ENCODE data around the gene PEMT.

Gene PEMT

DNA sequence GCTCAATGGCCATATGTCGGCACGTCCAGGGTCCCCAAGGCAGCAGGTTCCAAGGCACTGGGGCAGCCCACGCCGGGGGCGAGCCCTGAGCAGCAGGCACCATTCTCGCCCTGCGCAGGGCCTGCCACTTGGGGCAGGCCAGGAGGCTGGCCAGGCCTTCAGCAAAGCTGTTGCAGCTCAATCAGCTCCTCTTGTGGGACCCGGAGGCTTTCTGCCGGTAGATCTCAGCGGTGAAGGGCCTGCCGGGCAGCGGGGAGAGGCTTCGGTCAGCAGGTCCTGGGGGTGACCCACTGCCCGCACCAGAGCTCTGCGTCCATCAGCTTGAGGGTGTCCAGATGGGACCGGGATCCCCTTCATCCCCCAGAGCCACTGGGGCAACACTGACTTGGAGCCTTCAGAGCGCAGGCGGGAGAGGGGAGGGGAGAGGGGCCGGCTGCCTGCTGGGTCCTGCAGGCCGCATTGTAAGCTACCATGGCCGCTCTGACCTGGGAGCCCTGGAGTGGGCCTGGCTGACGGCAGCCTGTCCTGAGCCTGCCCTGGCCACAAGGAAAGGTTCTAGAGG lies 85.8 kb downstream of the PEMT start:
- H3K4me3 ChIP-seq (ENCODE audit: control insufficient read depth, low read depth, low read length): no peak overlapping the region
- DNase-seq (ENCODE audit: low read depth): no peak
- TF ChIP-seq, protein P1, sequence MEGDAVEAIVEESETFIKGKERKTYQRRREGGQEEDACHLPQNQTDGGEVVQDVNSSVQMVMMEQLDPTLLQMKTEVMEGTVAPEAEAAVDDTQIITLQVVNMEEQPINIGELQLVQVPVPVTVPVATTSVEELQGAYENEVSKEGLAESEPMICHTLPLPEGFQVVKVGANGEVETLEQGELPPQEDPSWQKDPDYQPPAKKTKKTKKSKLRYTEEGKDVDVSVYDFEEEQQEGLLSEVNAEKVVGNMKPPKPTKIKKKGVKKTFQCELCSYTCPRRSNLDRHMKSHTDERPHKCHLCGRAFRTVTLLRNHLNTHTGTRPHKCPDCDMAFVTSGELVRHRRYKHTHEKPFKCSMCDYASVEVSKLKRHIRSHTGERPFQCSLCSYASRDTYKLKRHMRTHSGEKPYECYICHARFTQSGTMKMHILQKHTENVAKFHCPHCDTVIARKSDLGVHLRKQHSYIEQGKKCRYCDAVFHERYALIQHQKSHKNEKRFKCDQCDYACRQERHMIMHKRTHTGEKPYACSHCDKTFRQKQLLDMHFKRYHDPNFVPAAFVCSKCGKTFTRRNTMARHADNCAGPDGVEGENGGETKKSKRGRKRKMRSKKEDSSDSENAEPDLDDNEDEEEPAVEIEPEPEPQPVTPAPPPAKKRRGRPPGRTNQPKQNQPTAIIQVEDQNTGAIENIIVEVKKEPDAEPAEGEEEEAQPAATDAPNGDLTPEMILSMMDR (conservative IDR thresholded peaks at IDR 0.05; ENCODE audit: control insufficient read depth, insufficient read depth, low read depth, low read length): no peak

DNA sequence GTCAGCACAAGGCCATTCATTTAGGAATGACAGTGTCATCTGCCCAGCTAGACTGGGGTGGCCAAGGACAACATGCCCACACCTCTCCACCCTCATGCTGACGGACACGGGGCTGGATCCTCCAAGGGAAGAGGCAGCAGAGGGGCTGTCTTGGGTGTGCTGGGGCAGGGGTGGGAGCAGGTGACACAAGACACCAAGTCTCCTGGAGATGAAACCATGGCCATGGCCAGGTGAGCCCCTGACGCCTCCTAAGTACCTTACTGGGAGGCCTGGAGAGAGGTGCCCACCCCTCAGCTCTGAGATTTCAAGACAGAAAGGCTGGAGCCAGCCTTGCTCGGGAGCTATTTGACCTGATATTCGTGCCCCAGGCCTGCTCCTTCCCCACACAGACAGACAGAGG lies 86.4 kb downstream of the PEMT start:
- TF ChIP-seq, protein P1 (conservative IDR thresholded peaks at IDR 0.05; ENCODE audit: control insufficient read depth, insufficient read depth, low read depth, low read length): no peak
- no peak overlapping the region for H3K4me3 ChIP-seq (ENCODE audit: control insufficient read depth, low read depth, low read length)
- no peak for DNase-seq (ENCODE audit: low read depth)

DNA sequence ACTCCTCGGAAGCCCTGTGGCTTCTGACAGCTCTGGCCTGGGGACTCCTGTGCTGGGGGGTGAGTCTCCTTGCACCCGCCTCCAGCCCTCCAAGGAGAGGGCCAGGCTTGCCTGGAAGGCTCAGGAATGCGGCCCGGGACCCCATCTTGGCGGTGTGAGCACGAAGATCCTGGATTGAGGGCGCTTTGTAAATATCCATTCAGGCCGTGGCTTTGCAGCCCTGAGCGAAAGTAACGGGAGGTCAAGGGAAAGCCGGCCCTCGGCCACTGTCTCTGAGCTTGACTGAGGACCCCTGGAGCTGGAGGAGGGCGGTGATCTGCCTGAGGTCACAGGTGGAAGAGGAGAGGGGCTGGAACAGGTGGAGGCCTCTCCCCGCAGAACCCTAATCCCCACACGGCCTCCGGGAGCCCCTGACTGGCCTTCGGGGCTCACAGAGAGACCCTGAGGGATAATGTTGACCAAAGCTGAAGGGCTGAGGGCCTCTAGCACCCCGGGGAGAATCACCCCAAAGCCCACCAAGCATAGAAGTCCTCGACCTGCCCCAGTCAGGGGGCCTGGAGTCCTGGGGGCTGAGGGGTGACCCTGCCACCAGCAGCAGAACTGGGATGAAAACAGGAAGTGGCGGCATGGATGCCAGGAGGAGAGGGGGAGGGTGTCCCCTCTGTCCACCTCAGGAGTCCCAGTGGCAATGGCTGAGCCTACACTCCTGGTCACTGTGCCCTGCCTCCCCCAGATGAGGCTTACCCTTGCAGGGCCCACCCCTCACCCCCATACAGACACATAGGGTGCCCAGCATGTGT lies 87.0 kb downstream of the PEMT start:
- TF ChIP-seq, protein P1 (conservative IDR thresholded peaks at IDR 0.05; ENCODE audit: control insufficient read depth, insufficient read depth, low read depth, low read length): no peak
- DNase-seq (ENCODE audit: low read depth): no peak
- H3K4me3 ChIP-seq (ENCODE audit: control insufficient read depth, low read depth, low read length): no peak overlapping the region

DNA sequence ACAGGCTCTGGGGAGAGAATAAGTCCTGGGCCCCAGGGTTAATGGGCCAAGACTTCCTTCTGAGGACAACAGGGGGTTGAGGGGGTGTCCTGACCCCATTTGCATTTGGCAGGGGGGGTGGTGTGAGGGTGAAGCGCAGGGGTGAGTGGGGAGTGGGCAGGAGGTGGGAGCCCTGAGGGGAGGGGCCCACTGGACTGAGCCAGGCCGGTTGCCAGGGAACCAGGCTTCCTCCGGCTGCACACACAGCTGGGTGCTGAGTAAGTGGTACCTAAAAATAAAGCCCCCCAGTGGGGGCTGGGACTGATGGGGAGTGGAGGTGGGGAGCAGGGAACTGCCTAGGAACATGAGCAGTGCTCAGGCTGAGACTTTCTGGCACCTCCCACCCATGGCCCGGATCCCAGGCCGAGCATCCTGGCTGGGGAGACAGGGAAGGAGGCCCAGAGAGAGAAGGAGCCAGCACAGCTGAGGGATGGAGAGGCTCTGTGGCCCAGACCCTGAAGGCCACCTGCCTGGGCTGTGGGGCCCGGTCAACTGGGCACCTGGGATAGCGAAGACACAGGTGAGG lies 87.9 kb downstream of the PEMT start:
- DNase-seq (ENCODE audit: low read depth): no peak
- TF ChIP-seq, protein P1 (conservative IDR thresholded peaks at IDR 0.05; ENCODE audit: control insufficient read depth, insufficient read depth, low read depth, low read length): no peak
- H3K4me3 ChIP-seq (ENCODE audit: control insufficient read depth, low read depth, low read length): no peak overlapping the region

DNA sequence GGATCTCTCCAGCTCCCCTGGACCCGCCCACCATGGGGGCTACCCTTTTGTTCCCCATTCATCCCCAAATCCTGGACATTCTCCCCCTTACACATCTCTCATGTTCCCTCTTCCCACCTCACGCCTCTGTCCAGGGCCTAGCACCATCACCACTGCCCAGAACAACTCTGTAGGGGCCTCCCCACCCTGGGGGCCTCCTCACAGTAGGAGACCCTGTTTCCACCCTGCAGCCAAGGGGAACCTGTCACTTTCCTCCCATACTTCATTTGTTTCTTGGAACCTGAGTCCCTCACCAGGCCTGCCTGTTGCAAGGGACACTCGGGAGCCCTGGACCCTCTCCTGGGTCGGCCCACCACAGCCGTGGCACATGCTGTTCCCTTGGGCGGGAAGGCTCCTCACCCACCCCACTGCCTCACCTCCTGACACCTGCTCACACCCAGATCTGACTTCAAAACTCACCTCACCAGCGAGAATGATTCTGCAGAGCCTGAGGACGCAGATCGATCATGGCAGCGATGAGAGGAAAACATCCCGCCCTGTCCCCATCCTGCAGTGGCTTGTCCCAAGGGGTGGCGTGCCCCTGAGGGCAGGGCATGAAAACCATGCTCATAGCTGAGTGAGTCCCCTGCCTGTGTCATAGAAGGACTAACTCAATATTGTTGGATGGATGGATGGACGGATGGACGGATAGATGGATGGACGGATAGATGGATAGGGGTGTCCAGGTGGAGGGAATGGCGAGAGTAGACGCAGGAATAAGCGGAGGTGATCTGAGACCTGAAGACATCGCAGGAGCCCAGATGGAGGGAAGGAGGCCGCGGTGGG lies 88.6 kb downstream of the PEMT start:
- H3K4me3 ChIP-seq (ENCODE audit: control insufficient read depth, low read depth, low read length): no peak overlapping the region
- TF ChIP-seq, protein P1 (conservative IDR thresholded peaks at IDR 0.05; ENCODE audit: control insufficient read depth, insufficient read depth, low read depth, low read length): no peak
- no peak for DNase-seq (ENCODE audit: low read depth)

DNA sequence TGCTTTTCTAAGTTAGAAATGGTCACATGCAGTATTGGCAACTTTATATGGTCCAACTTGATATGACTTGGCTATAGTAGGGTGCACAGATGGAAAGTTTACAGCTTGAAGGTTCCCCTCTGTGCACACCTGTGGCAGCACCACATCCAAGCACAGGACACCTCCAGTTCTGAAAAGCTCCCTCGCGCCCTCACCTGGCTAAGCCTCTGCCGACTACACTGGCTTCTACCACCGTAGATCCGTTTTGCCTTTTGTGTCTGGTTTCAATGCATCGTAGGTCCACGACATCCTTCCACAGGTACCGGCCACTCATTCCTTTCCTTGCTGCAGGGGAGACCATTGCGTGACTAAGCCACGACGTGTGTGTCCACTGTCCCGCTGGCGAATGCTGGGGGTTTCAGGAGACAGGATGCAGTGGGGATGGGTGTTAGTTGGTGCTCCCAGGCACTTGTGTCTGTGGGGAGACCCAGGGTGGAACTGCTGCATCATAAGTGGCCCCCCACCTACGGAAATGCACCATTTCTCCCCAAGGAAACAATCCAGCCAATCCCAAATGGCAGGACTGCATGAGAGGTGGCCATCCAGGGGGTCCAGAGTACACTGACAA lies 90.4 kb downstream of the PEMT start:
- no peak overlapping the region for H3K4me3 ChIP-seq (ENCODE audit: control insufficient read depth, low read depth, low read length)
- TF ChIP-seq, protein P1 (conservative IDR thresholded peaks at IDR 0.05; ENCODE audit: control insufficient read depth, insufficient read depth, low read depth, low read length): peak; percentile 17
- no peak for DNase-seq (ENCODE audit: low read depth)
